OCI-LY3 (cell line): ENCODE results near the gene FYN.

ENCODE experiments used
- H2AFZ ChIP-seq: fragments of 200-600, 300-600 bp; shearing (Covaris generic); 2 replicates; pipeline ENCODE4 v1.6.0; 2014; ENCODE audit warnings: antibody characterized with exemption, low read depth, low read length
- H3K27ac ChIP-seq: fragments of 200-600, 300-600 bp; sonication (generic); 2 replicates; pipeline ENCODE4 v1.5.1; 2014; ENCODE audit warnings: mild to moderate bottlenecking, low read length, moderate library complexity, mixed read lengths
- H3K27me3 ChIP-seq: fragments of 200-600, 300-600 bp; sonication (generic); 2 replicates; pipeline ENCODE4 v1.6.1; 2014; ENCODE audit warnings: low read depth, low read length, mixed read lengths
- H3K36me3 ChIP-seq: fragments of 200-600, 300-600 bp; sonication (generic); replicated peaks from 2 replicates; pipeline ENCODE3; 2014; ENCODE audit warnings: low read depth, low read length, mixed read lengths
- H3K4me1 ChIP-seq: fragments of 300-600, 200-600 bp; sonication (generic); 2 replicates; pipeline ENCODE4 v1.6.1; 2014; ENCODE audit warnings: low read length, mixed read lengths
- H3K4me2 ChIP-seq: fragments of 200-600, 300-600 bp; sonication (generic); 2 replicates; pipeline ENCODE4 v1.6.1; 2014; ENCODE audit warnings: low read length, mixed read lengths
- H3K4me3 ChIP-seq: fragments of 300-600, 200-600 bp; sonication (generic); 2 replicates; pipeline ENCODE4 v1.5.1; 2014; ENCODE audit warnings: antibody characterized with exemption, mild to moderate bottlenecking, low read length, moderate library complexity
- H3K79me2 ChIP-seq: fragments of 300-600, 200-600 bp; shearing (Covaris generic); 2 replicates; pipeline ENCODE4 v1.6.1; 2014; ENCODE audit warnings: mild to moderate bottlenecking, low read length, mixed read lengths
- H3K9ac ChIP-seq: fragments of 300-600, 200-600 bp; shearing (Covaris generic); 2 replicates; pipeline ENCODE4 v1.6.0; 2014; ENCODE audit warnings: mild to moderate bottlenecking, low read length, moderate library complexity
- H3K9me3 ChIP-seq: fragments of 200-600, 300-600 bp; shearing (Covaris generic); 2 replicates; pipeline ENCODE4 v1.6.1; 2014; ENCODE audit warnings: low read length, mixed read lengths; ENCODE audit not compliant: insufficient read depth
- H4K20me1 ChIP-seq: fragments of 200-600, 300-600 bp; sonication (generic); 2 replicates; pipeline ENCODE4 v1.6.1; 2016; ENCODE audit warnings: low read length, mixed read lengths; ENCODE audit not compliant: insufficient read depth
- EZH2phosphoT487 ChIP-seq: fragments of 200-600 bp; shearing (Covaris generic); IDR thresholded peaks from 2 replicates; pipeline ENCODE4 v1.6.1; 2018; ENCODE audit warnings: antibody characterized with exemption, mixed run types, low read depth
- TF ChIP-seq, protein P1 (sequence below): fragments of 200-600, 300-600 bp; sonication (generic); IDR thresholded peaks from 2 replicates; pipeline ENCODE4 v1.5.1; 2014; ENCODE audit warnings: antibody characterized with exemption, low read length, low read depth

Gene FYN

DNA sequence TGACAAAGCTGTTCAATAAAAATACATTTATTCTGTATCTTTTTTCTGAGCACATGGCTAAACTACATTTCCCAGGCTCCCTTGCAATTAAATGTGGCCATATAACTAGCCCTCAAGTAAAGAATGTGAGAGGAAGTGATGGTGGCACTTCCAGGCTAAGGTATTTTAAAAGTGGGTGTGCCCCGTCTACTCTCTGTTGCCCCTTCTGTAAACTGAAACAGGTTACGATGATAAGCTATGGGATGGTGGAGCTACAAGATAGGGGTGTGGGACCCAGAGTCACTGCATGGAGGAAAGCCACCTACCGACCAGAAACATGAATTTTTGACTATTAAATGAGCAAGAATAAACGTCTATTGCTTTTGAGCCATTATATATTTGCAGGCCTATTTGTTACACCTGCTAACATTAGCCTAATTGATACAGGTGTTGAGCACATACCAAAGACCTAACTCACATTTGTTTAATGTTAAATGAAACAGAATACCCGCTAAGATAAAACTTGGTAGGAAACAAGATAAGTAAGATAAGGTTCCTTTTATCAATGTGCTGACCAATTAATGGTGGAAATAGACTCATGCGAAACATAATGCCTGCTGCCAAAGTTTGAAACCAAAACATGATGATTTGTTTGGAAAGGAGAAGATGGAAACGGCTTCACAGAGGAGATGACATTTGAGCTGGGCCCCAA, 3.1 kb downstream of the FYN start:
- Histone ChIP-seq H4K20me1 (no peaks in the 10 kb centered on the region), H2AFZ (no peak overlapping the region), H3K4me1 (peaks cover 8% of the 10 kb centered on the region), H3K27me3 (peaks cover 18% of the 10 kb centered on the region), H3K27ac (no peak overlapping the region), H3K9ac (no peak overlapping the region), H3K79me2 (no peaks in the 10 kb centered on the region), H3K4me3 (no peak overlapping the region), H3K36me3 (no peaks in the 10 kb centered on the region), H3K4me2 (no peak overlapping the region), H3K9me3 (no peaks in the 10 kb centered on the region)
- no peak for TF ChIP-seq EZH2phosphoT487
- TF ChIP-seq, protein P1, sequence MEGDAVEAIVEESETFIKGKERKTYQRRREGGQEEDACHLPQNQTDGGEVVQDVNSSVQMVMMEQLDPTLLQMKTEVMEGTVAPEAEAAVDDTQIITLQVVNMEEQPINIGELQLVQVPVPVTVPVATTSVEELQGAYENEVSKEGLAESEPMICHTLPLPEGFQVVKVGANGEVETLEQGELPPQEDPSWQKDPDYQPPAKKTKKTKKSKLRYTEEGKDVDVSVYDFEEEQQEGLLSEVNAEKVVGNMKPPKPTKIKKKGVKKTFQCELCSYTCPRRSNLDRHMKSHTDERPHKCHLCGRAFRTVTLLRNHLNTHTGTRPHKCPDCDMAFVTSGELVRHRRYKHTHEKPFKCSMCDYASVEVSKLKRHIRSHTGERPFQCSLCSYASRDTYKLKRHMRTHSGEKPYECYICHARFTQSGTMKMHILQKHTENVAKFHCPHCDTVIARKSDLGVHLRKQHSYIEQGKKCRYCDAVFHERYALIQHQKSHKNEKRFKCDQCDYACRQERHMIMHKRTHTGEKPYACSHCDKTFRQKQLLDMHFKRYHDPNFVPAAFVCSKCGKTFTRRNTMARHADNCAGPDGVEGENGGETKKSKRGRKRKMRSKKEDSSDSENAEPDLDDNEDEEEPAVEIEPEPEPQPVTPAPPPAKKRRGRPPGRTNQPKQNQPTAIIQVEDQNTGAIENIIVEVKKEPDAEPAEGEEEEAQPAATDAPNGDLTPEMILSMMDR, result no peak

DNA sequence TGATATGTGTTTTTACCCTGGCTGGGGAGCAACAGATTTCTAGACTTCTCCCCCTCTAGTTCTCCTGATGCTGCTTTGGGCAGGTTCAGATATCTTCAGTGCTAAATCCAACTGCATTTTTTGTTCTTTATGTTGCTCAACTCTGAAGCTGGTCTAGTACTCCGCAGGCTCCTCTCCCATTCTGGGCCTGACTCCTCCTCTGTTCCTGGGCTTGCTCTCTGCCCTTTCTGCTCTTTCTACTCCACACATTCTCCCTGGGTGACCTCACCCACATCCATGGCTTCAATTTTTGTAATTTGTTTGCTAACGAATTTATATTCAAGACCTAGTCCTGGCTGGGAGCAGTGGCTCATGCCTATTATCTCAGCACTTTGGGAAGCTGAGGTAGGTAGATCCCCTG, 6.4 kb downstream of the FYN start:
- no peaks in the 10 kb centered on the region for H4K20me1 ChIP-seq
- TF ChIP-seq, protein P1, result no peak
- no peak overlapping the region for H3K4me3 ChIP-seq
- H3K27ac ChIP-seq, result no peak overlapping the region
- no peaks in the 10 kb centered on the region for H3K36me3 ChIP-seq
- no peak overlapping the region for H2AFZ ChIP-seq
- peaks cover 2% of the 10 kb centered on the region for H3K4me1 ChIP-seq
- H3K27me3 ChIP-seq, result peaks cover 6% of the 10 kb centered on the region; the same call in 1 of the 2 replicates
- no peaks in the 10 kb centered on the region for H3K79me2 ChIP-seq
- no peak overlapping the region for H3K4me2 ChIP-seq
- no peaks in the 10 kb centered on the region for H3K9me3 ChIP-seq
- no peak overlapping the region for H3K9ac ChIP-seq

DNA sequence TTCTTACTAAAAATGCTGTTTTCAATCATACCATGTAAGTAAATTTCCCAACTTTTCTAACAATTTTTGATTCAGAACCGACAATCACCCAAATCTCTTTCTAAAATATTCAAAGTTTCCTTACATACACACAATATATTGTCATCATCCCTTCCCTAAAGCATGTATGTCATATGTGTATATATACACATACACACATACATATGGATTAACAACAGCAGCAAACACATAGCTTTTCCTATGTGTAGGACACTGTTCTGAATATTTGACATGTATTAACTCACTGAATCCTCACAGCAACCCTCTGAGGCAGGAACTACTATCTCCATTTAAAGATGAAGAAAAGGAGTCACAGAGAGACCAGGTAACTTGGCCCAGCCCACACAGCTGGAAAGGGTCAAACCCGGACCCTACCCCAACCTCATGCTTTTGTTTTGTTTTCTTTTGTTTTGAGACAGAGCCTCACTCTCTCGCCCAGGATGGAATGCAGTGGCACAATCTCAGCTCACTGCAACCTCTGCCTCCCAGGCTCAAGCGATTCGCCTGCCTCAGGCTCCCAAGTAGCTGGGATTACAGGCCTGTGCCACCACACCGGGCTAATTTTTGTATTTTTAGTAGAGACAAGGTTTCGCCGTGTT, 7.2 kb downstream of the FYN start:
- H3K9ac ChIP-seq, result no peak overlapping the region
- no peaks in the 10 kb centered on the region for H3K79me2 ChIP-seq
- TF ChIP-seq, protein P1, result no peak
- no peak for TF ChIP-seq EZH2phosphoT487
- H2AFZ ChIP-seq, result no peak overlapping the region
- H3K27me3 ChIP-seq, result no peaks in the 10 kb centered on the region
- no peaks in the 10 kb centered on the region for H3K36me3 ChIP-seq
- H3K4me1 ChIP-seq, result no peaks in the 10 kb centered on the region; the same call in 1 of the 2 replicates
- no peaks in the 10 kb centered on the region for H4K20me1 ChIP-seq
- no peak overlapping the region for H3K4me3 ChIP-seq
- no peak overlapping the region for H3K27ac ChIP-seq
- no peak overlapping the region for H3K4me2 ChIP-seq
- H3K9me3 ChIP-seq, result no peaks in the 10 kb centered on the region

DNA sequence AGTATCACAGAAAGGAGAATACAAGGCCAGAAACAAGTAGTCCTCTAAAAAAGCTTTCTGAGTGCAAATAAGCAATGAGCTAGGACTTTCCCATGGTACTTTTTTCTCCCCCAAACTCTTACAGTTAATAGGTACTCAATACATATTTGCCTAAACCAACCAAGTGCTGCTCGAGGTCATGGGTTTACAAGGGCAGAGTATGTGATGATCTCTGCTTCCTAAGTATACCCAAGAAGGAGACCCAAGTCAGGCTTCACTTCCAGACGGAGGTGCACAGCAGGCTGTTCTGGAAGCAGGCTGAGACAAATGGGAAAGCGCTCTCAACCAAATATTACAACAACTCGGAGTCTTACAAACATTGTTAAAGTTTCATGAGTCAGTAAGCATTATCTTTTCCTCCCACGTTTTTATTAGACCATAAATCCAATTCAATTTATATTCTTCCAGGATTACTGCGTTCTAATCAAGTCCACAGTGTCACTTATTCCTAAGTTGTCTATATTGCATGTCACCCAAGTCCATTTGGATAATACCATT, 8.1 kb downstream of the FYN start:
- TF ChIP-seq, protein P1, result no peak
- TF ChIP-seq EZH2phosphoT487, result no peak
- no peaks in the 10 kb centered on the region for H4K20me1 ChIP-seq
- H3K27ac ChIP-seq, result no peak overlapping the region
- H3K9ac ChIP-seq, result no peak overlapping the region
- no peaks in the 10 kb centered on the region for H3K36me3 ChIP-seq
- H3K79me2 ChIP-seq, result no peaks in the 10 kb centered on the region
- no peak overlapping the region for H3K4me2 ChIP-seq
- H3K4me1 ChIP-seq, result no peaks in the 10 kb centered on the region; the same call in 1 of the 2 replicates
- no peaks in the 10 kb centered on the region for H3K27me3 ChIP-seq
- H3K9me3 ChIP-seq, result no peaks in the 10 kb centered on the region
- H3K4me3 ChIP-seq, result no peak overlapping the region
- no peak overlapping the region for H2AFZ ChIP-seq
